NCI-H2196 treated with DMSO at 0.1 percent for 48 hours (cell line): ENCODE results near the gene PPP3R1.

ENCODE experiments used
- DNase-seq: peaks from one replicate; lab custom pipeline; 2025; ENCODE audit not compliant: unreplicated experiment; lab: John Stamatoyannopoulos, UW

PPP3R1 gene

DNA sequence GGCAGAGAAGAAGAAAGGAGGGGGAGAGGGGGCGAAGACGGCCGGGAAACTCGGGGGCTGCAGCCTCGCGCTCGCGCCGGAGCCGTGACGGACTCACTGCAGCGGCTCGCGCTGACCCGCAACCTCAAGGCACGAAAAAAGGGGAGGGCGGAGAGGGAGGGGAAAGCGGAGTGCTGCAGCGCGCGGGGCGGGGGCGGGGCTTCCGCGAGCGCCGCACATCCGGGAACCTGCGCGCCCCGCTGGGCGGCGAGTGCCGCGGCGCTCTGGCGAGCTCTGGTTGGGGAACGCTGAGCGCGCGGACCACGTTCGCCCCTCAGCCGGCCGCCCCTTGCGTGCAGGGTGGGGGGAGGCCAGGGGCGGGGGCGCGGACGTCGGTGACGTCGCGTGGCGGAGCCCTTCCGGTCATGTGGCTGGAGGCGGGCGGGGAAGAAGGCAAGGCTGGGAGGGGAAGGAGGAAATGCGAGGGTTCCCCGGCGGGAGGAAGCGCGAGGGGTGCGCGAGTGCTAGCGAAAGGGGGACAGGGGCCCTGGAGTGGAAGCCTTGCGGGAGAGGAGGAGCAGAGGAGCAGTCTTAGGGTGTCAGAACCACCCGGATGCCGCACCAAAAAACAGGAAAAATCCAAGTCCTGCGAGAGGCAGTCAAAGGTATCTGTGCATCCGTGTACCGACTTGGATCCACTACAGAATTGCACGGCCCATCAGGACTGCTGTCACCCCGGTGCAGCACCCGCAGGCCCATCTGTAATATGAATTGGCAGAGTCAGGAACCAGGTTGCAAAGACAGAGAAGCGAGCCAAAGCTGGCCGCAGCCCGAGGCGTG, at the start of gene PPP3R1:
Gene PPP3R1, minus strand, starts transcription at position 133 of the 819 bp plus-strand sequence. CDS start 405 bp downstream, outside the sequence.
- peak; percentile 50 for DNase-seq

- no peak for DNase-seq
These were observed 43.2 kb upstream of the PPP3R1 start for GRCh38 chr2:68295516-68295915.

GRCh38 chr2:68294913-68295312, 42.6 kb upstream of the PPP3R1 start:
- DNase-seq, result no peak

DNA sequence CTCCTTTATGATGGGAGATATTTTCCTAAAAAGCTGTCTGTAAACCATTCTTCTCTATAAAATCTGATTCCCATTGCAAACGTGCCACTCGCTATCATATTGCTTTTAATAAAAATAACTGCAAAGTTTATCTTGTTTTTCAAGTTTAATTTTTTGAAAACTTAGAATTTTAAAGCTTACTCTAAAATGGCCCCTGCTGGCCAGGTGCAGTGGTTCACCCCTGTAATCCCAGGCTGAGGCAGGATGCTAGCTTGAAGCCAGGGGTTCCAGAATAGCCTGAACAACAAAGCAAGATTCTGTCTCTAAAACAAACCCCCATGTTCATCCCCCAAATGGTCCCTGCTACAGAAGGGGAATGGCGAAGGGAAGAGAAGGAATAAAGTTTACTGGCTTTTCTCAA, 41.9 kb upstream of the PPP3R1 start:
- no peak for DNase-seq

DNA sequence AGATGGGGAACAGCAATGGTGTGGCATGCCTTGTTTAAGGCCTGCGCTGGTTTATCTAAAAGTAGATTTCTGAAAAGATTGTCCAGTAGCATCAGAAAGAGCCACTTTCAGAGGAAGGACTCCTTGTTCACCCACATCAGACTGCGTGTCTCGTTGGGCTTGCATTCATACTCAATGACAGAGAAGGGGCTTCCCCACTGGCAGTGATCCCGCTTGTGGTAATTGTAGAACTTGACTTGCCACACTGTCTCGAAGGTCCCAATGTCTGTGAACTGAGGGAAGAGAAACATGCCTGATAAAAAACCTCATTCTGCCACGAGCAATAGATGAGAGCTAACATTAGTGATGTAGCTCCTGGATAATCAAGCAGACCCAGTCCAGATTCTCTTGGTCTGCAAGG, 41.4 kb upstream of the PPP3R1 start:
- DNase-seq, result no peak

DNA sequence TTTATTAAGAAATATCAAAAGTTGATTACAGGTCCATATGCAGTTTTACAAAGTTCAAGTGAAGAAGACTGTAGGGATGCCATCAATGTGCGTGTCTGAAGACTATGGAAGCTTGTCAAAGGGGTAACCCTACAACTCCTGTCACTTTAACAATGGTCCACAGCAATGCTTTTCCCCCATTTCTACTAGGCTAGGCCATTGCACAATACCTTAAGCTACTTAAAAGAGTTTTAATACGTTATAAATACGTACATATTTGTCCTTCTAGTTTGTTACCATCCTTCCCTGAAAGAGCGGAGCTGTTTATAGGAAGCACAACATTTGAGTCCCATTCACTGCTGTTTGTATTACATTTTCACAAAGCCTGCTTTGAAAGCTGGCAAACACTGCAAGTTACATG, 40.7 kb upstream of the PPP3R1 start:
- DNase-seq, result no peak

DNA sequence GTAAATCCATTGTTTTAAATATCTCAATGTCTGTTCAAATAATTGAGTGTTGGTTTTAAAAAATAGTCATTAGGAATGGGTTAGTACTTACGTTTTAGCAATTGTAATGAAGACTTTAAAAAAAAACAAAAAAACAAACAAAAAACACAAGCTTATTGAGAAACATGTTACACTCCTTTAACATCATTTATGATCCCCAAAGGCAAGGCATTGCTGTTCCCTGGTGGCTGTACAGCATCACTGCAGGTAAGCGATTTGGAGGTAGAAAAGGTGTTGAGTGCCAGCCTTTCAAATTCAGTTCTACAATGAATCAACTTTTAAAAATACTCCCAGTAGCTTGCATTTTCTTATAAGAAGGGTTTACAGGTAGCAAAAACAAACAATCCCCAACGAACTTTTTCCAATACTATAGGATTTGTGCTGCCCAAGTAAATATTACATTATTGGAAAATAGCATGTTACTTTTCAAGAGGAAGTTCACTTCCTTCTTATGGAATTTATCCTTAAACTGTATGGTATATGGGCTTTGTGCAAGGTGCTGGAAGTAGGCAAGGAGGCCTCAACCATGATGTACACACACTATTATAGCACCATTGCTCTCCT, 39.9 kb upstream of the PPP3R1 start:
- no peak for DNase-seq

- DNase-seq, result no peak
These were observed 39.0 kb upstream of the PPP3R1 start for GRCh38 chr2:68291314-68291713.

GRCh38 chr2:68290901-68291300, 38.6 kb upstream of the PPP3R1 start:
- no peak for DNase-seq

DNA sequence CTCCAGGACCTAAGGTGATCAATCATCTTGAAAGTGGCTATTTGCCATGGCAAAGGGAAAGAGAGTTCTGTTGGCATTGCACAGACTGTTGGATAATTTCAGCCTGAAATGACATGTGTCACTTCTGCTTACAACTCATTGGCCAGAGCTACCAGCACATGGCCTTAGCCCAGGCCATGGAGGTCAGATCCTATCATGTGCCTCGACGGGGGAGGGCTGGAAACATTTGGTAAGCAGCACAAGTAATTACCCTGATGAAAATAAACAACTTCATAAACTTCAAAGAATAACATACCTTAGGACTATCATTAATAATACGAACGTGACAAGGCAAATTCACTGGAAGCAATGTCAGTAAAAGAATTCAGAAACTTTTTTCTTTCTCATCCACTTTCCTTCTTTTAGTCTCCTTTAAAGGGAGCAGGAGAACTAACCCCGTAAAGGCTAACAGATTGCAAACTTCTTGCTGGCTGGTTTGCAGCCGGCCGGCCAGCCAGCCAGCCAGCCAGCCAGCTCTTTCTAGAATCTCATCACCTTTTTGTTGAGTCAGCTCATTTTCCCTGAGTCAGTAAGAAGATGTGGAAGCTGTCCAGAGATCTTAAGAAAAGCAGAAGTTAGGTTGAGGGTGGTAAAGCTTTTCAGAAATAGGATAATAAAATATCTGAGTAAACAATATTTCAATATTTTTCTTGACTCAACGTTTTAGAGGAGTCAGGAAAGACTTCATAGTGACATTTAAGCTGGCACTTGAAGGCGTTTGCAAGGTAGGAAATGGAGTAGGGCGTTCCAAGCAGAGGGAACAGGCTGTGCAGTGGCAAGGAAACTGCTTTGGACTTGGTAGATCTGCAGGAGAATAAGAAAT, 35.5 kb upstream of the PPP3R1 start:
- no peak for DNase-seq

DNA sequence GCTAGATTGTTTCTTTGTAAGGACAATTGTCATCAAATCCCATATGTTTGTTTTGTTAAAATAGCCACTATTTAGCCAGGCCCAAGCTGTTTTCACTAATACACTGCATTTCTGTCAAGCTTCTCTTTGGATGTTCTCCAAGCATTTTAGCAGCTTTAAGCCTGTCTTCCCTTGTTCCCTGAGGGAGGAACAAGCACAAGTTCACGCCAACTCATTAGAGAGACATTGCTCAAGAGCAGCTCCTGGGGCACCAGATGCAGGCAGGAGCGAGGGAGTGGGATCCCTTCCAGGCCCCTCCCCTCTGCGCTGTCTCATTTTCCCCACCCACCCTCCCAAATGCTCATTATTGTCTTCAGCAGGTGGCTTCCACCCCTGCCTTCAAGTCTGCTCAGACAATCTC, 32.6 kb upstream of the PPP3R1 start:
- DNase-seq, result no peak

GRCh38 chr2:68283419-68283812, 31.1 kb upstream of the PPP3R1 start:
- DNase-seq, result no peak

GRCh38 chr2:68282811-68283418, 30.6 kb upstream of the PPP3R1 start:
- no peak for DNase-seq

- no peak for DNase-seq
These were observed 28.5 kb upstream of the PPP3R1 start for GRCh38 chr2:68280796-68281195.

- DNase-seq, result no peak
These were observed 28.0 kb upstream of the PPP3R1 start for GRCh38 chr2:68280348-68280747.

DNA sequence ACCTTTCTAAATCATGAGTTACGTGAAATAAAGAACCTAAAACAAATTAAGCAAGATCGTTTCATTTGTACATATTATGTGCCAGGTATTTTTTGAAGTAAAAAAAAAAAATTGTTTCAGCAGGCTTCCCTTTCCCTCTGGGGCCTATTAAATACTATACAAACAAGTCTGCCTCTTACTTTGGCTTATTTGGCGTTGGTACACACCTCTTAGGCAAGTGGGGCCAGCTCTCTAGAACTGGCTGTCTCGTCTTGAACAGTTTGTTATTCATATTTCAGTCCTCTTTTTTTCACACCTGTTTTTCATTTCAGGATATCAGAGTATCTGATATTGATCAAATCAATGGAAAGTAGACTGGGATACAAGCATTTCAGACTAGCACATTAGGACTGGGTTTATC, 27.4 kb upstream of the PPP3R1 start:
- no peak for DNase-seq

- no peak for DNase-seq
These were observed 25.8 kb upstream of the PPP3R1 start for GRCh38 chr2:68278169-68278568.

- no peak for DNase-seq
These were observed 21.7 kb upstream of the PPP3R1 start for GRCh38 chr2:68274022-68274421.

GRCh38 chr2:68272246-68272994, 20.1 kb upstream of the PPP3R1 start:
- DNase-seq, result no peak

DNA sequence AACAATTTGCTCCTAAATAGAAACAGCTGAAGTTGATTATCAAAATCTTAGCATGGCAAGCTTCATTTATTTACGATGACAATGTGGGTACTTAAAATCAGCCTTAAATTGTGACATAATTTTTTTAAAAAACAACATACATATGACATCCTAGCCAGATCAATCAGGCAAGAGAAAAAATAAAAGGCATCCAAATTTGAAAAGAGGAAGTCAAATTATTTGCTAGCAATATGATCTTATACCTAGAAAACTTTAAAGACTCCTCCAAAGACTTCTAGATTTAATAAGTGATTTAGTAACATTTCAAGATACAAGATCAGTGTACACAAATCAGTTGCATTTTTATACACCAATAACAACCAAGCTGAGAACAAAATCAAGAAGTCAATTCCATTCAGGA, 14.3 kb upstream of the PPP3R1 start:
- no peak for DNase-seq

DNA sequence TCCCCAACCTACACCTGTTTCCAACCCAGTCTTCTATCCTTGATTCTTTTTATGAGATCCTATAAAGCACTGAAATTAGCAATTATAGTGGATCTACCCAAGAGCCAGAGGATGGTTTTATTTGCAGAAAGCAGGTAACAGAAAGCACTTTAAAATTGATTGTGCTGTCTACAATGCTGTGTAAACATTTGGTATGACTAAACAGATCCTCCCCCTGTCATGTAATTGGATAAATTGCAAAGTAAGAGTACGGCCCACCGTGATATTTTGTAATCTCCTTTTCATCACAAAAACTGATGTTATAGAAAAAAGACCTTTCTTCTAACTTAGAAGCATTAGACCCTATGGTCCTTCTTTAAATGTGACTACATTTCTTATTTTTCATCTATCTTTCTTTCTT, 11.3 kb upstream of the PPP3R1 start:
- no peak for DNase-seq
